HEK293 (cell line): ENCODE data around the gene CDKN3.
A peak's percentile ranks its signal among the peaks of the same experiment; 100 is the strongest.

ENCODE experiments used
- CTCF ChIA-PET: fragments of 350-600 bp; formaldehyde crosslinking; extraction: SDS; loops from one replicate; lab custom pipeline; 2021; ENCODE audit warnings: antibody characterized with exemption; lab: Yijun Ruan, JAX
- POLR2A ChIA-PET: fragments of 300-600 bp; formaldehyde crosslinking; extraction: SDS; loops from one replicate; lab custom pipeline; 2020; ENCODE audit warnings: antibody characterized with exemption, inconsistent platforms; lab: Yijun Ruan, JAX
- H3K27ac ChIP-seq: fragments of 200-500 bp; sonication (Bioruptor generic); 2 replicates; pipeline ENCODE4 v1.5.1; 2014; ENCODE audit warnings: low read depth, low read length, control low read depth, inconsistent platforms; ENCODE audit errors: extremely low read depth
- H3K36me3 ChIP-seq, 2 experiments: fragments of 200-500 bp in 1 of 2; sonication (Bioruptor generic) in 1 of 2; 1 replicate in 1 of 2; 2 replicates in 1 of 2; pipeline ENCODE4 v1.5.1; 2014 to 2017; ENCODE audit warnings: inconsistent platforms in 2 of 2, low read length in 2 of 2; ENCODE audit not compliant: control insufficient read depth in 2 of 2, insufficient read depth in 1 of 2
- H3K4me1 ChIP-seq: fragments of 200-500 bp; sonication (Bioruptor generic); 2 replicates; pipeline ENCODE4 v1.5.1; 2014; ENCODE audit warnings: mild to moderate bottlenecking, low read length, inconsistent platforms; ENCODE audit not compliant: control insufficient read depth, insufficient read depth
- H3K4me3 ChIP-seq: 2 replicates; pipeline ENCODE4 v1.5.1; 2011; ENCODE audit warnings: low read depth, mild to moderate bottlenecking, control low read depth, low read length, moderate library complexity
- H3K9me3 ChIP-seq: fragments of 200-500 bp; sonication (Bioruptor generic); 2 replicates; pipeline ENCODE4 v1.5.1; 2014; ENCODE audit warnings: low read depth, low read length, inconsistent platforms; ENCODE audit not compliant: control insufficient read depth, insufficient read depth
- HOXA7 ChIP-seq: sonication (generic); formaldehyde crosslinking; IDR thresholded peaks from 2 replicates; pipeline ENCODE4 v1.8.1; 2022; ENCODE audit warnings: missing genetic modification reagents, borderline replicate concordance
- KLF9 ChIP-seq: fragments of 450-650 bp; formaldehyde crosslinking; IDR thresholded peaks from 2 replicates; pipeline ENCODE4 v1.5.1; 2016; ENCODE audit warnings: missing biosample characterization, missing genetic modification characterization, low read depth
- MYNN ChIP-seq: fragments of 450-650 bp; formaldehyde crosslinking; IDR thresholded peaks from 2 replicates; pipeline ENCODE4 v1.5.1; 2016; ENCODE audit warnings: missing biosample characterization, missing genetic modification characterization, borderline replicate concordance
- MZF1 ChIP-seq: fragments of 450-650 bp; formaldehyde crosslinking; IDR thresholded peaks from 2 replicates; pipeline ENCODE4 v1.5.1; 2017; ENCODE audit warnings: missing biosample characterization, missing genetic modification characterization, borderline replicate concordance
- OVOL3 ChIP-seq: fragments of 450-650 bp; formaldehyde crosslinking; IDR thresholded peaks from 2 replicates; pipeline ENCODE4 v1.5.1; 2016; ENCODE audit warnings: missing biosample characterization, missing genetic modification characterization
- SCRT2 ChIP-seq: fragments of 450-650 bp; formaldehyde crosslinking; IDR thresholded peaks from 2 replicates; pipeline ENCODE4 v1.5.1; 2016; ENCODE audit warnings: missing biosample characterization, missing genetic modification characterization
- WT1 ChIP-seq: fragments of 450-650 bp; formaldehyde crosslinking; IDR thresholded peaks from 2 replicates; pipeline ENCODE4 v1.5.1; 2016; ENCODE audit warnings: missing biosample characterization, missing genetic modification characterization
- ZBTB7A ChIP-seq: fragments of 450-650 bp; formaldehyde crosslinking; IDR thresholded peaks from 2 replicates; pipeline ENCODE4 v1.5.1; 2016; ENCODE audit warnings: low read depth, missing biosample characterization, missing genetic modification characterization
- ZNF10 ChIP-seq: fragments of 450-650 bp; formaldehyde crosslinking; IDR thresholded peaks from 2 replicates; pipeline ENCODE4 v1.5.1; 2017; ENCODE audit warnings: missing biosample characterization, missing genetic modification characterization
- ZNF266 ChIP-seq: fragments of 450-650 bp; formaldehyde crosslinking; IDR thresholded peaks from 2 replicates; pipeline ENCODE4 v1.5.1; 2016; ENCODE audit warnings: missing biosample characterization, missing genetic modification characterization, low read depth
- ZNF366 ChIP-seq: fragments of 450-650 bp; formaldehyde crosslinking; conservative IDR thresholded peaks from 2 replicates; pipeline ENCODE4 v1.5.1; 2016; ENCODE audit warnings: missing biosample characterization, missing genetic modification characterization
- ZNF514 ChIP-seq: fragments of 450-650 bp; formaldehyde crosslinking; IDR thresholded peaks from 2 replicates; pipeline ENCODE4 v1.5.1; 2016; ENCODE audit warnings: missing biosample characterization, missing genetic modification characterization
- ZNF585B ChIP-seq: fragments of 450-650 bp; formaldehyde crosslinking; IDR thresholded peaks from 2 replicates; pipeline ENCODE4 v1.5.1; 2016; ENCODE audit warnings: missing biosample characterization, missing genetic modification characterization
- ZNF626 ChIP-seq: fragments of 450-650 bp; sonication (Bioruptor Pico); formaldehyde crosslinking; IDR thresholded peaks from 2 replicates; pipeline ENCODE4 v1.5.1; 2018; ENCODE audit warnings: missing biosample characterization, missing genetic modification characterization, inconsistent platforms
- ZNF629 ChIP-seq: fragments of 450-650 bp; formaldehyde crosslinking; IDR thresholded peaks from 2 replicates; pipeline ENCODE4 v1.5.1; 2017; ENCODE audit warnings: missing biosample characterization, missing genetic modification characterization
- TF ChIP-seq, protein P1 (sequence below): fragments of 450-650 bp; formaldehyde crosslinking; IDR thresholded peaks from 2 replicates; pipeline ENCODE4 v1.5.1; 2016; ENCODE audit warnings: missing biosample characterization, missing genetic modification characterization
- TF ChIP-seq, protein P2 (sequence below): fragments of 450-650 bp; formaldehyde crosslinking; IDR thresholded peaks from 2 replicates; pipeline ENCODE4 v1.5.1; 2016; ENCODE audit warnings: missing biosample characterization, missing genetic modification characterization
- TF ChIP-seq, protein P3 (sequence below): fragments of 450-650 bp; formaldehyde crosslinking; IDR thresholded peaks from 2 replicates; pipeline ENCODE4 v1.5.1; 2016; ENCODE audit warnings: missing biosample characterization, missing genetic modification characterization

CDKN3 gene

DNA sequence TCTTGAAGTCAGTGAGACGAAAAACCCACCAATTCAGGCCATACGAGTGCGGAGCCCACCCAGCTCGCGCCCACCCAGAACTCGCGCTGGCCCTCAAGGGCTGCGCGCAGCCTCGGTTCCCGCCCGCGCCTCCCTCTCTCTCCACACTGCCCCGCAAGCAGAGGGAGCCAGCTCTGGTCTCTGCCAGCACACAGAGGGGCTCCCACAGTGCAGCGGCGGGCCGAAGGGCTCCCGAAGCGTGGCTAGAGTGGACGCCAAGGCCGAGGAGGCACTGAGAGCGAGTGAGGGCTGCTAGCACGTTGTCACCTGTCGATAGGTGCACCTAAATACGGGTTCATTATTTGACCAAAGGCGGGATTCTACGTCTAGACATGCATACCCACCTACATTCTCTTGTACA is 2.2 kb upstream of the CDKN3 start:
- POLR2A ChIA-PET = interaction anchor here (0.7 kb wide), 1 partner anchor 28 kb away, joined by 3 read pairs; no protein-coding TSS in a partner anchor
- Histone ChIP-seq H3K9me3 (no peaks in the 10 kb centered on the region), H3K4me3 (no peak overlapping the region), H3K4me1 (peaks cover 5% of the 10 kb centered on the region; the same call in 1 of the 2 replicates), H3K27ac (no peak overlapping the region), H3K36me3 (no peaks in the 10 kb centered on the region; a peak in 1 of 3 replicates)
- TF ChIP-seq KLF9 (tag by site-specific recombination) = no peak
- no peak for TF ChIP-seq ZNF366 (tag by site-specific recombination)
- no peak for TF ChIP-seq WT1 (tag by site-specific recombination)
- TF ChIP-seq ZNF626 (tag by site-specific recombination) = no peak
- no peak for TF ChIP-seq ZNF514
- TF ChIP-seq, protein P1, sequence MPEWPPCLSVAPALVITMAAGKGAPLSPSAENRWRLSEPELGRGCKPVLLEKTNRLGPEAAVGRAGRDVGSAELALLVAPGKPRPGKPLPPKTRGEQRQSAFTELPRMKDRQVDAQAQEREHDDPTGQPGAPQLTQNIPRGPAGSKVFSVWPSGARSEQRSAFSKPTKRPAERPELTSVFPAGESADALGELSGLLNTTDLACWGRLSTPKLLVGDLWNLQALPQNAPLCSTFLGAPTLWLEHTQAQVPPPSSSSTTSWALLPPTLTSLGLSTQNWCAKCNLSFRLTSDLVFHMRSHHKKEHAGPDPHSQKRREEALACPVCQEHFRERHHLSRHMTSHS (tag by site-specific recombination) = no peak
- no peak for TF ChIP-seq ZNF585B (tag by site-specific recombination)
- TF ChIP-seq HOXA7 (CRISPR knock-in tag) = no peak
- CTCF ChIA-PET = interaction anchor here (0.6 kb wide), 3 partner anchors 25 to 1303 kb away, joined by 3 to 4 read pairs (median 4); no protein-coding TSS in a partner anchor

DNA sequence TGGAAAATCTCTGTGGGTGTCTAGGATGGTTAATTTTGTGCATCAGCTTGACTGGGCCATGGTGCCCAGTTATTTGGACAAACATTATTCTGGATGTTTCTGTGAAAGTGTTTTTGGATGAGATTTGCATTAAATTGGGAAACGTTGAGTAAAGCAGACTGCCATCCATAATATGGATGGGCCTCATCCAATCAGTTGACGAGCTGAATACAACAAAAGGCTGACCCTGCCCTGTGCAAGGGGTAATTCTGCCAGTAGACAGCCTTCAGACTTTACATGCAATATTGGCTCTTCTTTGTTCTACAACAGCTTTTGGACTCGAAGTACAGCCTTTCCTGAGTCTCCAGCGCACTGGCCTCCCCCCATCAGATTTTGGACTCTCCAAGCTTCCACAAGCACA is 1.5 kb upstream of the CDKN3 start:
- ChIA-PET CTCF (interaction anchor here (0.6 kb wide), 3 partner anchors 24 to 1302 kb away, joined by 3 to 4 read pairs (median 4); no protein-coding TSS in a partner anchor), POLR2A (no interaction called here)
- TF ChIP-seq MYNN (tag by site-specific recombination) = no peak
- peak; percentile 94 for TF ChIP-seq ZNF10 (tag by site-specific recombination)
- no peak for TF ChIP-seq ZNF629
- Histone ChIP-seq H3K4me3 (no peak overlapping the region), H3K4me1 (peaks cover 5% of the 10 kb centered on the region; the same call in 1 of the 2 replicates), H3K36me3 (peaks cover under 1 to 5% of the 10 kb centered on the region in 2 experiments), H3K9me3 (no peaks in the 10 kb centered on the region), H3K27ac (no peak overlapping the region)

DNA sequence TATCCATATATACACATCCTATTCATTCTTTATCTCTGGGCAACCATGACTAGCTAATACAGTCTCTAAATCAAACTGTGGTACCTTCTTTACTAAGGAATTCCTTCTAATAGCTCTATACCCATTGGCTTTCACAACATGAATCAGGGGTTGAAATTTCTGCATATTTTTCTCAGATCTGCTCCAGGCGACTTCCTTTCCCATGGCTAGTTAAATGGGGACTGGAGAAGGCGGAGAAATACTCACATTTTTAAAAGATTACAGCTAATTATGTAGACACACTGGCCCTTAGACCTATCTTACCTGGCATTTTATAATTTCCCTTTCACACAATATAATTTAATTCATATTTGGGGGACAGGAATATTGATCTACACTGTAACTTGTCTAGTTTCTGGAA is 1.1 kb upstream of the CDKN3 start:
- TF ChIP-seq, protein P2, sequence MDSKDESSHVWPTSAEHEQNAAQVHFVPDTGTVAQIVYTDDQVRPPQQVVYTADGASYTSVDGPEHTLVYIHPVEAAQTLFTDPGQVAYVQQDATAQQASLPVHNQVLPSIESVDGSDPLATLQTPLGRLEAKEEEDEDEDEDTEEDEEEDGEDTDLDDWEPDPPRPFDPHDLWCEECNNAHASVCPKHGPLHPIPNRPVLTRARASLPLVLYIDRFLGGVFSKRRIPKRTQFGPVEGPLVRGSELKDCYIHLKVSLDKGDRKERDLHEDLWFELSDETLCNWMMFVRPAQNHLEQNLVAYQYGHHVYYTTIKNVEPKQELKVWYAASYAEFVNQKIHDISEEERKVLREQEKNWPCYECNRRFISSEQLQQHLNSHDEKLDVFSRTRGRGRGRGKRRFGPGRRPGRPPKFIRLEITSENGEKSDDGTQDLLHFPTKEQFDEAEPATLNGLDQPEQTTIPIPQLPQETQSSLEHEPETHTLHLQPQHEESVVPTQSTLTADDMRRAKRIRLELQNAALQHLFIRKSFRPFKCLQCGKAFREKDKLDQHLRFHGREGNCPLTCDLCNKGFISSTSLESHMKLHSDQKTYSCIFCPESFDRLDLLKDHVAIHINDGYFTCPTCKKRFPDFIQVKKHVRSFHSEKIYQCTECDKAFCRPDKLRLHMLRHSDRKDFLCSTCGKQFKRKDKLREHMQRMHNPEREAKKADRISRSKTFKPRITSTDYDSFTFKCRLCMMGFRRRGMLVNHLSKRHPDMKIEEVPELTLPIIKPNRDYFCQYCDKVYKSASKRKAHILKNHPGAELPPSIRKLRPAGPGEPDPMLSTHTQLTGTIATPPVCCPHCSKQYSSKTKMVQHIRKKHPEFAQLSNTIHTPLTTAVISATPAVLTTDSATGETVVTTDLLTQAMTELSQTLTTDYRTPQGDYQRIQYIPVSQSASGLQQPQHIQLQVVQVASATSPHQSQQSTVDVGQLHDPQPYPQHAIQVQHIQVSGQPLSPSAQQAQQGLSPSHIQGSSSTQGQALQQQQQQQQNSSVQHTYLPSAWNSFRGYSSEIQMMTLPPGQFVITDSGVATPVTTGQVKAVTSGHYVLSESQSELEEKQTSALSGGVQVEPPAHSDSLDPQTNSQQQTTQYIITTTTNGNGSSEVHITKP (tag by site-specific recombination) = no peak
- TF ChIP-seq ZBTB7A (tag by site-specific recombination) = no peak
- TF ChIP-seq SCRT2 (tag by site-specific recombination) = no peak
- no peak for TF ChIP-seq ZNF266 (tag by site-specific recombination)
- no peak for TF ChIP-seq OVOL3 (tag by site-specific recombination)
- TF ChIP-seq MZF1 (tag by site-specific recombination) = no peak
- TF ChIP-seq, protein P3, sequence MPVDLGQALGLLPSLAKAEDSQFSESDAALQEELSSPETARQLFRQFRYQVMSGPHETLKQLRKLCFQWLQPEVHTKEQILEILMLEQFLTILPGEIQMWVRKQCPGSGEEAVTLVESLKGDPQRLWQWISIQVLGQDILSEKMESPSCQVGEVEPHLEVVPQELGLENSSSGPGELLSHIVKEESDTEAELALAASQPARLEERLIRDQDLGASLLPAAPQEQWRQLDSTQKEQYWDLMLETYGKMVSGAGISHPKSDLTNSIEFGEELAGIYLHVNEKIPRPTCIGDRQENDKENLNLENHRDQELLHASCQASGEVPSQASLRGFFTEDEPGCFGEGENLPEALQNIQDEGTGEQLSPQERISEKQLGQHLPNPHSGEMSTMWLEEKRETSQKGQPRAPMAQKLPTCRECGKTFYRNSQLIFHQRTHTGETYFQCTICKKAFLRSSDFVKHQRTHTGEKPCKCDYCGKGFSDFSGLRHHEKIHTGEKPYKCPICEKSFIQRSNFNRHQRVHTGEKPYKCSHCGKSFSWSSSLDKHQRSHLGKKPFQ (tag by site-specific recombination) = no peak
- H3K4me1 ChIP-seq = peaks cover 5% of the 10 kb centered on the region; the same call in 1 of the 2 replicates
- H3K4me3 ChIP-seq = no peak overlapping the region
- peaks cover 5 to 8% of the 10 kb centered on the region in 2 experiments for H3K36me3 ChIP-seq
- no peak overlapping the region for H3K27ac ChIP-seq
- H3K9me3 ChIP-seq = no peaks in the 10 kb centered on the region
- POLR2A ChIA-PET = interaction anchor here (0.6 to 2.2 kb wide), 5 partner anchors 7 to 1198 kb away, joined by 3 to 9 read pairs (median 6); no protein-coding TSS in a partner anchor
- CTCF ChIA-PET = no interaction called here
